ENCODE measurements around the gene MOCS3. TPM values are rescaled to one million over a fixed set of nuclear protein-coding genes. Genes with fewer than 3 reads are reported as not detected.
"Not testable (repeated sequence)": the region's sequence is repeated elsewhere in the genome, so short reads cannot be mapped to it uniquely, and the experiment has no call there.

MOCS3 gene
- total and polyA plus RNA-seq, 2 donors from 2014 or later: 1.9 to 5.1 TPM

DNA sequence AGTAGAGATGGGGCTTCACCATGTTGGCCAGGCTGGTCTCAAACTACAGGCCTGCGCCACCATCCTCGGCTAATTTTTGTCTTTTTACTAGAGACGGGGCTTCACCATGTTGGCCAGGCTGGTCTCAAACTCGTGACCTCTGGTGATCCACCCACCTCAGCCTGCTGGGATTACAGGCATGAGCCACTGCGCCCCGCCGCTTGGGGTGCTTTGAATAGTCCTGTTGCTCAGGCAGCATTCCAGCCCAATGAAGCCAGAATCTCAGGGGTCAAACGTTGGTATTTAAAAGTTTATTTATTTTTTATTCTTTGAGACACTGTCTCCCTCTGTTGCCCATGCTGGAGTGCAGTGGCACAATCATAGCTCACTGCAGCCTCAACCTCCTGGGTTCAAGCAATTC is 11.3 kb downstream of the MOCS3 start:
- Histone ChIP-seq H3K4me1 (ENCODE audit: control insufficient read depth in 2 of 3, insufficient read depth in 2 of 3, low read depth in 1 of 3, low read length in 3 of 3) (no peaks in the 10 kb centered on the region), H3K9me3 (ENCODE audit: control insufficient read depth in 2 of 3, insufficient read depth in 1 of 3, low read length in 3 of 3) (no peaks in the 10 kb centered on the region), H3K9ac (ENCODE audit: low read length in 3 of 3) (no peak overlapping the region), H3K4me3 (ENCODE audit: low read length in 3 of 3) (no peak overlapping the region), H3K27ac (ENCODE audit: low read depth in 2 of 2, low read length in 2 of 2) (no peak overlapping the region), H3K36me3 (ENCODE audit: control insufficient read depth in 2 of 3, insufficient read depth in 3 of 3, low read length in 3 of 3) (no peaks in the 10 kb centered on the region), H3K27me3 (ENCODE audit: control insufficient read depth, insufficient read depth, low read length) (no peaks in the 10 kb centered on the region)
- TF ChIP-seq, protein P1, sequence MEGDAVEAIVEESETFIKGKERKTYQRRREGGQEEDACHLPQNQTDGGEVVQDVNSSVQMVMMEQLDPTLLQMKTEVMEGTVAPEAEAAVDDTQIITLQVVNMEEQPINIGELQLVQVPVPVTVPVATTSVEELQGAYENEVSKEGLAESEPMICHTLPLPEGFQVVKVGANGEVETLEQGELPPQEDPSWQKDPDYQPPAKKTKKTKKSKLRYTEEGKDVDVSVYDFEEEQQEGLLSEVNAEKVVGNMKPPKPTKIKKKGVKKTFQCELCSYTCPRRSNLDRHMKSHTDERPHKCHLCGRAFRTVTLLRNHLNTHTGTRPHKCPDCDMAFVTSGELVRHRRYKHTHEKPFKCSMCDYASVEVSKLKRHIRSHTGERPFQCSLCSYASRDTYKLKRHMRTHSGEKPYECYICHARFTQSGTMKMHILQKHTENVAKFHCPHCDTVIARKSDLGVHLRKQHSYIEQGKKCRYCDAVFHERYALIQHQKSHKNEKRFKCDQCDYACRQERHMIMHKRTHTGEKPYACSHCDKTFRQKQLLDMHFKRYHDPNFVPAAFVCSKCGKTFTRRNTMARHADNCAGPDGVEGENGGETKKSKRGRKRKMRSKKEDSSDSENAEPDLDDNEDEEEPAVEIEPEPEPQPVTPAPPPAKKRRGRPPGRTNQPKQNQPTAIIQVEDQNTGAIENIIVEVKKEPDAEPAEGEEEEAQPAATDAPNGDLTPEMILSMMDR (IDR thresholded peaks at IDR 0.05; ENCODE audit: borderline replicate concordance, extremely low read depth, insufficient read depth): no peak
- no peak for DNase-seq
- intact Hi-C loops (cut with DNase I): no loop called here
- FAIRE-seq: no peak

DNA sequence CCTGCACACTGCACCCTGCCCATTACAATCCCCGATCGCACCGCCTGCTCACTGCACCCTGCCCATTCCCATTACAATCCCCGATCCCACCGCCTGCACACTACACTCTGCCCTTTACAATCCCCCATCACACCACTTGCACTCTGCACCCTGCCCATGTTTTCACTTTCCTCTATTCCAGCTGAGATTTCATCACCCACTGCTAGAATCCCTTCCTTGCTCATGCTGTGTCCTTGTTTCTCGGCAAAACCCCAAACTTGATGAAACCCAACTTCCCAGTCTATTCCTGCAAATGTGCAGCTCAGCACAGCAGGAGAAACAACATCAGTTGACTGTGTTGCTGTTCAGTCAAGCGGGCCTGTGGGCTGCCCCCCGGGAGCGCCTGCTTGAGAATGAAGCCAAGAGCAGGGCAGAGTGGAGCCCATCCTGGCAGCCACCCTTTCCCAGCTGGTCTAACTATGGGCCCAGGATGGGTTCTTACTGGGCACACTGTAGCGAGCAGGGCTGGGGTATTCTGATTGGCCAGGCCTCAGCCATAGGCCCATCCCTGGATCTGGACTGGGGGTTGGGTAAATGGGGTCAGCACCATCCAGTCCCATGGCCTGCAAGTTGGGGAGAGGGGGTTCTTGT is 17.2 kb downstream of the MOCS3 start:
- DNase-seq (no peak), FAIRE-seq (no peak)
- intact Hi-C loops (cut with DNase I): no loop called here

DNA sequence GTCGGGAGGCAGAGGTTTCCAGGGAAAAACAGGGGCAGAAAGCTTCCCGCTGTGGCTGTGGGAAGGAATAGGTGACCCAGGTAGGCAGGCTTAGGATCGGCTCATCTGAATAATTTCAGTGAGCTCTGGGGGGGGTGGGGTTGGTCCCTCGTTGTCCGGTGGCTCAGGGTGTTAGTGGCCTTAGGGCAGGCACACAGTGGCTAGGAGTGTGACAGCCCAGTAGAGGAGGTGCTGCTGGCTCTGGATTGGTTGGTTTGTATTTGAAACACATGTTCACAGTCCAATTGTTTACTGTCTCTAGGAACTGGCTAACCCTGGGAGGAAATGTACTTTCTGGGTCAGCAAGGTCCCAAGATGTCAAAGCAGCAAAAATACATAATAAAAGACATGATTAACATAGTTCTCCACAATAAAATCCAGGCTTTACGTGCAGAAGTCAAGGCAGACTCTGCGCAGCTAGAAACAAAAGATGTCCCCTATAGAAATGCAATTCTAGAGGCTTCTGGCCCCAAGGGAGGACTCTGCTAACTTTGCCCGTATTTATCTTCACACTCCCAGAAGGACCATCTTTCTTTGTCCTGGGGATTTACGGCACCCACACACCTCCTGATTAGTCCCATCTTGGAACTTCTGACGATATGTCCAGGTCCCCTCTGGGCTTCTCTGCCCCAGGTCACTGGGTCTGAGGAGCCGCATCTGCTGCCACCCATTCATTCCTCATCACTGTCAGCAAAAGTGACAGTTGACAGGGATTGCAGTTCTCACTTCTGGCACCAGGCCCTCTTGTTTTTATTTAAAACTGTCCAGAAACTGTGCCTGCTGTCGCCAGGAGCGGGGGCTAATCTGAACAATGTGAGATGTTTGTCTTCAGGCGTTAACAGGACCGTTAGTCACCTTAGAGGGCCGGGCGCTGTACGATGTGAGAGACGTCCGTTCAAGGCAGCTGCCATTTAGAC is 18.7 kb downstream of the MOCS3 start:
- H3K9me3 ChIP-seq (ENCODE audit: control insufficient read depth in 2 of 3, insufficient read depth in 1 of 3, low read length in 3 of 3): no peaks in the 10 kb centered on the region
- H3K9ac ChIP-seq (ENCODE audit: low read length in 3 of 3): no peak overlapping the region
- no peak overlapping the region for H3K4me3 ChIP-seq (ENCODE audit: low read length in 3 of 3)
- no peaks in the 10 kb centered on the region for H3K27me3 ChIP-seq (ENCODE audit: control insufficient read depth, insufficient read depth, low read length)
- TF ChIP-seq, protein P1 (IDR thresholded peaks at IDR 0.05; ENCODE audit: borderline replicate concordance, extremely low read depth, insufficient read depth): no peak
- no peaks in the 10 kb centered on the region for H3K36me3 ChIP-seq (ENCODE audit: control insufficient read depth in 2 of 3, insufficient read depth in 3 of 3, low read length in 3 of 3)
- no peak overlapping the region for H3K27ac ChIP-seq (ENCODE audit: low read depth in 2 of 2, low read length in 2 of 2)
- DNase-seq (no peak), FAIRE-seq (no peak)
- intact Hi-C loops (cut with DNase I): no loop called here
- H3K4me1 ChIP-seq (ENCODE audit: control insufficient read depth in 2 of 3, insufficient read depth in 2 of 3, low read depth in 1 of 3, low read length in 3 of 3): no peaks in the 10 kb centered on the region

More for the DNA sequence above, 17.2 kb downstream of the MOCS3 start:
- Histone ChIP-seq H3K36me3 (ENCODE audit: control insufficient read depth in 2 of 3, insufficient read depth in 3 of 3, low read length in 3 of 3) (no peaks in the 10 kb centered on the region), H3K27me3 (ENCODE audit: control insufficient read depth, insufficient read depth, low read length) (no peaks in the 10 kb centered on the region), H3K27ac (ENCODE audit: low read depth in 2 of 2, low read length in 2 of 2) (no peak overlapping the region), H3K4me3 (ENCODE audit: low read length in 3 of 3) (no peak overlapping the region), H3K9me3 (ENCODE audit: control insufficient read depth in 2 of 3, insufficient read depth in 1 of 3, low read length in 3 of 3) (no peaks in the 10 kb centered on the region), H3K4me1 (ENCODE audit: control insufficient read depth in 2 of 3, insufficient read depth in 2 of 3, low read depth in 1 of 3, low read length in 3 of 3) (no peaks in the 10 kb centered on the region), H3K9ac (ENCODE audit: low read length in 3 of 3) (no peak overlapping the region)
- TF ChIP-seq, protein P1 (IDR thresholded peaks at IDR 0.05; ENCODE audit: borderline replicate concordance, extremely low read depth, insufficient read depth): no peak

DNA sequence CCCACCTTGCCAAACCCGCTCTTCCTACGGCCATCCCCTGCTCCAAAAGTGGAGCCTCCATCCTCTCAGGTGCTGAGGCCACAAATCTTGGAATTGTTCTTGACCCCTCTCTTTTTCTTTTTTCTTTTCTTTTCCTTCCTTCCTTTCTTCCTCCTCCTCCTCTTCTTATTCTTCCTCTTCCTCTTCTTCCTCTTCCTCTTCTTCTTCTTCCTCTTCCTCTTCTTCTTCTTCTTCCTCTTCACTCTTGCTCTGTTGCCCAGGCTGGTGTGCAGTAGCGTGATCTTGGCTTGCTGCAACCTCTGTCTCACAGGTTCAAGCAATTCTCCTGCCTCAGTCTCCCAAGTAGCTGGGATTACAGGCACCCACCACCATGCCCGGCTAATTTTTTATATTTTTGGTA is 19.9 kb downstream of the MOCS3 start:
- H3K9ac ChIP-seq (ENCODE audit: low read length in 3 of 3); DNase-seq; H3K27me3 ChIP-seq (ENCODE audit: control insufficient read depth, insufficient read depth, low read length); H3K36me3 ChIP-seq (ENCODE audit: control insufficient read depth in 2 of 3, insufficient read depth in 3 of 3, low read length in 3 of 3); H3K4me3 ChIP-seq (ENCODE audit: low read length in 3 of 3); H3K27ac ChIP-seq (ENCODE audit: low read depth in 2 of 2, low read length in 2 of 2); H3K4me1 ChIP-seq (ENCODE audit: control insufficient read depth in 2 of 3, insufficient read depth in 2 of 3, low read depth in 1 of 3, low read length in 3 of 3); FAIRE-seq; intact Hi-C loops (cut with DNase I); H3K9me3 ChIP-seq (ENCODE audit: control insufficient read depth in 2 of 3, insufficient read depth in 1 of 3, low read length in 3 of 3): not testable (repeated sequence)

All from kidney (tissue), 14 donors.